Measurements from ENCODE around the gene CCDC38. TPM values are rescaled to one million over a fixed set of nuclear protein-coding genes. Genes with fewer than 3 reads are reported as not detected.

CCDC38 gene
- total and polyA plus RNA-seq, 8 donors, result 0.18 to 1.1 (median 0.58) TPM; not detected in 1

DNA sequence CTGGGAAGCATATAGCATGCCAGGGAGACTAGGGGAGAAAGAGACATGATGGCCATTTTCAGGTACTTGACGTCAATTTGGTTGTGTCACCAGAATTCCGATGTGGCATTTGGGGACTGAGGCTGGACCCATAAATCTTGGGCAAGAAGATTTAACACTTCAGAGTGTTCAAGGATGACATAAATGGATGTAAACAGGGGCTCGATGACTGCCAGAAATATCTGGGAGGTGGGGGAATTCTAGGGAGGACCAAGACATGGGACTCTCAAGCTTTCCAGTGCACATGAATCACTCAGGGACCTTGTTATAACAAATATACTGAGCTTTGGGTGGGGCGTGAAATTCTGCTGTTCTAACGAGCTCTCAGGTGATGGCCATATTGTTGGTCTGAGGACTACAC is 35.9 kb upstream of the CCDC38 start:
- TF ChIP-seq, protein P1, sequence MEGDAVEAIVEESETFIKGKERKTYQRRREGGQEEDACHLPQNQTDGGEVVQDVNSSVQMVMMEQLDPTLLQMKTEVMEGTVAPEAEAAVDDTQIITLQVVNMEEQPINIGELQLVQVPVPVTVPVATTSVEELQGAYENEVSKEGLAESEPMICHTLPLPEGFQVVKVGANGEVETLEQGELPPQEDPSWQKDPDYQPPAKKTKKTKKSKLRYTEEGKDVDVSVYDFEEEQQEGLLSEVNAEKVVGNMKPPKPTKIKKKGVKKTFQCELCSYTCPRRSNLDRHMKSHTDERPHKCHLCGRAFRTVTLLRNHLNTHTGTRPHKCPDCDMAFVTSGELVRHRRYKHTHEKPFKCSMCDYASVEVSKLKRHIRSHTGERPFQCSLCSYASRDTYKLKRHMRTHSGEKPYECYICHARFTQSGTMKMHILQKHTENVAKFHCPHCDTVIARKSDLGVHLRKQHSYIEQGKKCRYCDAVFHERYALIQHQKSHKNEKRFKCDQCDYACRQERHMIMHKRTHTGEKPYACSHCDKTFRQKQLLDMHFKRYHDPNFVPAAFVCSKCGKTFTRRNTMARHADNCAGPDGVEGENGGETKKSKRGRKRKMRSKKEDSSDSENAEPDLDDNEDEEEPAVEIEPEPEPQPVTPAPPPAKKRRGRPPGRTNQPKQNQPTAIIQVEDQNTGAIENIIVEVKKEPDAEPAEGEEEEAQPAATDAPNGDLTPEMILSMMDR (IDR thresholded peaks at IDR 0.05), result no peak
- Histone ChIP-seq H3K4me1 (no peaks in the 10 kb centered on the region), H3K4me3 (no peak overlapping the region), H3K27ac (no peak overlapping the region), H3K36me3 (peaks cover 0 to 28% of the 10 kb centered on the region in 2 donors), H3K9me3 (no peaks in the 10 kb centered on the region), H3K27me3 (no peaks in the 10 kb centered on the region)
- intact Hi-C loops (cut with DNase I), result no loop called here
- DNase-seq (no peak), ATAC-seq (no peak)

DNA sequence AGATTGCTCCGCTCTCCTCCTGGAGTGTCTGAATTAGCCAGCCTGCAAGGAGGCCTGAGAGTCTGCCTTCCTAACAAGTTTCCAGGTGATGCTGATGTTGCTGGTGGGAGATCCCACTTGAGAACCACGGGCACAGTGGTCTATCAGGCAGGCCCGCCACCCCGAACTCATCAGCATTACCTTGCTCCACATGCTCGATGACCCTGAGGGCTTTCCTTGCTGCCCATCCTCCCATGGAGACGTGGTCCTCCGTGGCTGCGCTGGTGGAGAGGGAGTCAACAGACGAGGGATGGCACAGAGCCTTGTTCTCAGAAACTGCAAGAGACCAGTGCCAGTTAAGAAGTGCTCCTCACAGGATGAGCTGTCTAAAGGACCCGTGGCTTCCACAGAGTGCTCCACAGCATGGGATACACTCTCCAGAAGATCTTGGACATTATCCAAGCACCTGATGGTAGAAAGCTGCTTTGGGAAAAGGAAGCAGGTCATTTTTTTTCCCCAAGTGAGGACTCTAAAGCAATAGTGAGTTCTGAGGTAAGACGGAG is 35.4 kb upstream of the CCDC38 start:
- Histone ChIP-seq H3K4me1 (no peaks in the 10 kb centered on the region), H3K9me3 (no peaks in the 10 kb centered on the region), H3K4me3 (no peak overlapping the region), H3K27ac (no peak overlapping the region), H3K36me3 (peaks cover 0 to 28% of the 10 kb centered on the region in 2 donors), H3K27me3 (no peaks in the 10 kb centered on the region)
- intact Hi-C loops (cut with DNase I), result no loop called here
- TF ChIP-seq, protein P1 (IDR thresholded peaks at IDR 0.05), result no peak
- DNase-seq (no peak), ATAC-seq (no peak)

DNA sequence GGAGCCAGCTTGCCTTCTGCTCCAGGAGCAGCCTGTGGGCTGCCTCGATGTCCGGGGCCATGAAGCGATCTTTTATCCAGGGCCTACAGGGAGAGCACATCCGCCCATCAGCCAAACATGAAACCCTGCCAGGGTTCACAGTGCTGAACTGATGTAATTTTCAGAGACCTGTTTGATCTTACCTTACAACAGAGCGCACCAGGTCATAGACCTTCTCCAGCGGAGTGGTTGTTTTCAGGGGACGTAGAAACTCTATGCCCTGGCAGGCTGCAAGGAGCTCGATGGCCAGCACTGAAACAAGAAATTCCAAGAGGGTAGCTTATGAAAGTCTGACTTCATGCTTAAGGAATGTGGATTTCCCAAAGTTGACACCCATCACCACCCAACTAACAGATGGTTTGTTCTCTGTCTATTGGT is 34.0 kb upstream of the CCDC38 start:
- Histone ChIP-seq H3K27me3 (no peaks in the 10 kb centered on the region), H3K4me3 (no peak overlapping the region), H3K27ac (no peak overlapping the region), H3K36me3 (peaks cover 0 to 30% of the 10 kb centered on the region in 2 donors), H3K9me3 (no peaks in the 10 kb centered on the region), H3K4me1 (no peaks in the 10 kb centered on the region)
- DNase-seq (no peak), ATAC-seq (no peak)
- intact Hi-C loops (cut with DNase I), result no loop called here
- TF ChIP-seq, protein P1 (IDR thresholded peaks at IDR 0.05), result no peak

DNA sequence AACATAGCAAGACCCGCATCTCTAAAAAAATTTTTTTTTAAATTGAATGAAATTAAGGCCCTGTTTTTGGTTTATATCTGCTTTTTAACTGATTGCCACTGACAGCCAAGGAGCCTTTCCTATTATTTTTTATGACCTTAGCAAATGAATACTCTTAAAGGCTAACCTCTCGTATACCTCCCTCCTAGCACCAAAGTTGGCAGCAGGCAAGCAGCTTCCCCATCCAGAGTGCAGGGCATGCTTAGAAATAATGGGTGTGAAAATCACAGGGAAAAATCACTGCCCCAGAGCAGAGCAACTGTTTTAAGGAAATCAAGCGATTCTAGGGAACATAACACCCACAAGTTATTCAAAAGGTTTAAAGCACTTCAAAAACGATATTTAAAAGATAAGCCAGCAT is 33.1 kb upstream of the CCDC38 start:
- TF ChIP-seq, protein P1 (IDR thresholded peaks at IDR 0.05), result no peak
- Histone ChIP-seq H3K27me3 (no peaks in the 10 kb centered on the region), H3K4me1 (no peaks in the 10 kb centered on the region), H3K9me3 (no peaks in the 10 kb centered on the region), H3K4me3 (no peak overlapping the region), H3K36me3 (peaks cover 0 to 30% of the 10 kb centered on the region in 2 donors), H3K27ac (no peak overlapping the region)
- intact Hi-C loops (cut with DNase I), result no loop called here
- DNase-seq, result no peak
- no peak for ATAC-seq

DNA sequence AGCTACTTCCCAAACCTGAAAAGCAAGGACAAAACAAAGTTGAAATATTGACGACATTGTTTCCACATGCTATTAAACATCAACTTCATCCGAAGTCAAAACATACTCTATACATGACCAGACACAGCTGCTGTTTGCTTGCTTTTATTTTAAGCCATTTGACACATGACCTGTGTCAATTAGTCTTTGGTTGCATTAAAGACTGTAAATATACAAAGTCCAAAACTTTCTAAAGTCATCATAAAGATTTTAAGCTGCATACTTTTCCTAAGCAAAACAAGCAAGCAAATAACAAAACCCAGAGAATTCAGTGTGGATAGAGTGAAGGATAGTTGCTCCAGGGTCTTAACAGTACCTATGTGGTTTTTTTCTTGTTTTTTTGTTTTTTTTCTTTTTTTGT is 31.9 kb upstream of the CCDC38 start:
- ATAC-seq, result no peak
- Histone ChIP-seq H3K9me3 (no peaks in the 10 kb centered on the region), H3K4me3 (no peak overlapping the region), H3K27ac (no peak overlapping the region), H3K36me3 (peaks cover 0 to 30% of the 10 kb centered on the region in 2 donors), H3K27me3 (no peaks in the 10 kb centered on the region), H3K4me1 (no peaks in the 10 kb centered on the region)
- TF ChIP-seq, protein P1 (IDR thresholded peaks at IDR 0.05), result no peak
- intact Hi-C loops (cut with DNase I), result no loop called here
- DNase-seq, result no peak
